ENCODE results near the gene ANAPC7.
"Not testable (repeated sequence)": the region's sequence is repeated elsewhere in the genome, so short reads cannot be mapped to it uniquely, and the experiment has no call there.

Gene ANAPC7

GRCh38 chr12:110405126-110405662 lies 1.7 kb upstream of the ANAPC7 start:
- Mint-ChIP-seq H3K36me3 (ENCODE audit: low read depth) (peaks cover 31% of the 10 kb centered on the region), H3K4me1 (ENCODE audit: low read depth) (peaks cover 26% of the 10 kb centered on the region)
- not testable (repeated sequence) for H3K27me3 Mint-ChIP-seq, DNase-seq, H3K27ac Mint-ChIP-seq, H3K9me3 Mint-ChIP-seq, H3K4me3 Mint-ChIP-seq

- no peaks in the 10 kb centered on the region for H3K27me3 Mint-ChIP-seq
- H3K36me3 Mint-ChIP-seq (ENCODE audit: low read depth), result peaks cover 41% of the 10 kb centered on the region
- peak; percentile 83 for DNase-seq
- H3K4me1 Mint-ChIP-seq (ENCODE audit: low read depth), result peaks cover 32% of the 10 kb centered on the region
- H3K9me3 Mint-ChIP-seq, result no peaks in the 10 kb centered on the region
- H3K4me3 Mint-ChIP-seq, result peak overlapping the region; percentile 100
- peak overlapping the region; percentile 100 for H3K27ac Mint-ChIP-seq
These were observed 621 bp upstream of the ANAPC7 start for GRCh38 chr12:110403976-110404682.

- H3K27ac Mint-ChIP-seq, result peak overlapping the region; percentile 62
- H3K27me3 Mint-ChIP-seq, result no peaks in the 10 kb centered on the region
- no peaks in the 10 kb centered on the region for H3K9me3 Mint-ChIP-seq
- peaks cover 22% of the 10 kb centered on the region for H3K4me1 Mint-ChIP-seq (ENCODE audit: low read depth)
- H3K36me3 Mint-ChIP-seq (ENCODE audit: low read depth), result peaks cover 93% of the 10 kb centered on the region
- DNase-seq, result no peak
- H3K4me3 Mint-ChIP-seq, result no peak overlapping the region
These were observed 20.8 kb downstream of the ANAPC7 start for GRCh38 chr12:110382683-110383082.

GRCh38 chr12:110379631-110380030 lies 23.9 kb downstream of the ANAPC7 start:
- peaks cover 88% of the 10 kb centered on the region for H3K36me3 Mint-ChIP-seq (ENCODE audit: low read depth)

GRCh38 chr12:110379197-110379596 lies 24.3 kb downstream of the ANAPC7 start:
- Mint-ChIP-seq H3K9me3 (no peaks in the 10 kb centered on the region), H3K4me3 (no peak overlapping the region), H3K36me3 (ENCODE audit: low read depth) (peaks cover 88% of the 10 kb centered on the region), H3K4me1 (ENCODE audit: low read depth) (peaks cover 8% of the 10 kb centered on the region), H3K27ac (peak overlapping the region; percentile 26), H3K27me3 (no peaks in the 10 kb centered on the region)
- no peak for DNase-seq

More at GRCh38 chr12:110379631-110380030, 23.9 kb downstream of the ANAPC7 start:
- peak overlapping the region; percentile 11 for H3K27ac Mint-ChIP-seq
- DNase-seq, result no peak
- no peaks in the 10 kb centered on the region for H3K27me3 Mint-ChIP-seq
- H3K4me3 Mint-ChIP-seq, result no peak overlapping the region
- H3K9me3 Mint-ChIP-seq, result no peaks in the 10 kb centered on the region
- H3K4me1 Mint-ChIP-seq (ENCODE audit: low read depth), result peaks cover 13% of the 10 kb centered on the region

GRCh38 chr12:110378131-110378790 lies 25.2 kb downstream of the ANAPC7 start:
- H3K36me3 Mint-ChIP-seq (ENCODE audit: low read depth), result peaks cover 94% of the 10 kb centered on the region
- not testable (repeated sequence) for DNase-seq; H3K27me3 Mint-ChIP-seq; H3K27ac Mint-ChIP-seq; H3K9me3 Mint-ChIP-seq; H3K4me1 Mint-ChIP-seq (ENCODE audit: low read depth); H3K4me3 Mint-ChIP-seq

- H3K27me3 Mint-ChIP-seq, result no peaks in the 10 kb centered on the region
- peak overlapping the region; percentile 40 for H3K27ac Mint-ChIP-seq
- H3K9me3 Mint-ChIP-seq, result no peaks in the 10 kb centered on the region
- DNase-seq, result no peak
- H3K4me3 Mint-ChIP-seq, result no peak overlapping the region
- peaks cover 87% of the 10 kb centered on the region for H3K36me3 Mint-ChIP-seq (ENCODE audit: low read depth)
- H3K4me1 Mint-ChIP-seq (ENCODE audit: low read depth), result no peaks in the 10 kb centered on the region
These were observed 29.4 kb downstream of the ANAPC7 start for GRCh38 chr12:110373962-110374611.

- H3K9me3 Mint-ChIP-seq, result no peaks in the 10 kb centered on the region
- no peaks in the 10 kb centered on the region for H3K4me1 Mint-ChIP-seq (ENCODE audit: low read depth)
- no peak overlapping the region for H3K4me3 Mint-ChIP-seq
- peaks cover 80% of the 10 kb centered on the region for H3K36me3 Mint-ChIP-seq (ENCODE audit: low read depth)
- DNase-seq, result no peak
- peak overlapping the region; percentile 45 for H3K27ac Mint-ChIP-seq
- no peaks in the 10 kb centered on the region for H3K27me3 Mint-ChIP-seq
These were observed 30.1 kb downstream of the ANAPC7 start for GRCh38 chr12:110373425-110373824.

GRCh38 chr12:110373025-110373424 lies 30.5 kb downstream of the ANAPC7 start:
- no peaks in the 10 kb centered on the region for H3K27me3 Mint-ChIP-seq
- no peaks in the 10 kb centered on the region for H3K4me1 Mint-ChIP-seq (ENCODE audit: low read depth)
- no peak for DNase-seq
- H3K9me3 Mint-ChIP-seq, result no peaks in the 10 kb centered on the region
- H3K36me3 Mint-ChIP-seq (ENCODE audit: low read depth), result peaks cover 76% of the 10 kb centered on the region
- no peak overlapping the region for H3K4me3 Mint-ChIP-seq
- H3K27ac Mint-ChIP-seq, result peak overlapping the region; percentile 45

- no peaks in the 10 kb centered on the region for H3K4me1 Mint-ChIP-seq (ENCODE audit: low read depth)
- H3K27me3 Mint-ChIP-seq, result no peaks in the 10 kb centered on the region
- no peak overlapping the region for H3K27ac Mint-ChIP-seq
- H3K9me3 Mint-ChIP-seq, result no peaks in the 10 kb centered on the region
- DNase-seq, result no peak
- H3K36me3 Mint-ChIP-seq (ENCODE audit: low read depth), result peaks cover 66% of the 10 kb centered on the region
- no peak overlapping the region for H3K4me3 Mint-ChIP-seq
These were observed 31.5 kb downstream of the ANAPC7 start for GRCh38 chr12:110372056-110372425.

GRCh38 chr12:110371408-110372055 lies 32.0 kb downstream of the ANAPC7 start:
- H3K27ac Mint-ChIP-seq, result no peak overlapping the region
- no peak overlapping the region for H3K4me3 Mint-ChIP-seq
- H3K4me1 Mint-ChIP-seq (ENCODE audit: low read depth), result no peaks in the 10 kb centered on the region
- no peak for DNase-seq
- peaks cover 64% of the 10 kb centered on the region for H3K36me3 Mint-ChIP-seq (ENCODE audit: low read depth)
- H3K9me3 Mint-ChIP-seq, result no peaks in the 10 kb centered on the region
- no peaks in the 10 kb centered on the region for H3K27me3 Mint-ChIP-seq

- H3K4me1 Mint-ChIP-seq (ENCODE audit: low read depth), result no peaks in the 10 kb centered on the region
These were observed 32.7 kb downstream of the ANAPC7 start for GRCh38 chr12:110370732-110371231.

GRCh38 chr12:110369992-110370391 lies 33.5 kb downstream of the ANAPC7 start:
- H3K9me3 Mint-ChIP-seq, result no peaks in the 10 kb centered on the region
- H3K36me3 Mint-ChIP-seq (ENCODE audit: low read depth), result peaks cover 51% of the 10 kb centered on the region
- H3K4me3 Mint-ChIP-seq, result no peak overlapping the region
- no peaks in the 10 kb centered on the region for H3K27me3 Mint-ChIP-seq
- no peaks in the 10 kb centered on the region for H3K4me1 Mint-ChIP-seq (ENCODE audit: low read depth)
- no peak overlapping the region for H3K27ac Mint-ChIP-seq
- DNase-seq, result no peak

More at GRCh38 chr12:110370732-110371231, 32.7 kb downstream of the ANAPC7 start:
- no peak overlapping the region for H3K4me3 Mint-ChIP-seq
- no peak for DNase-seq
- H3K36me3 Mint-ChIP-seq (ENCODE audit: low read depth), result peaks cover 57% of the 10 kb centered on the region
- no peaks in the 10 kb centered on the region for H3K27me3 Mint-ChIP-seq
- no peak overlapping the region for H3K27ac Mint-ChIP-seq
- H3K9me3 Mint-ChIP-seq, result no peaks in the 10 kb centered on the region

- H3K9me3 Mint-ChIP-seq, result no peaks in the 10 kb centered on the region
- peaks cover 24% of the 10 kb centered on the region for H3K36me3 Mint-ChIP-seq (ENCODE audit: low read depth)
- H3K27ac Mint-ChIP-seq, result no peak overlapping the region
- no peaks in the 10 kb centered on the region for H3K4me1 Mint-ChIP-seq (ENCODE audit: low read depth)
- no peak for DNase-seq
- H3K4me3 Mint-ChIP-seq, result no peak overlapping the region
- no peaks in the 10 kb centered on the region for H3K27me3 Mint-ChIP-seq
These were observed 36.2 kb downstream of the ANAPC7 start for GRCh38 chr12:110367181-110367864.

Data from activated T-cell treated with anti-CD3 and anti-CD28 coated beads, Interleukin-2, amount 50 U/mL, for 24 hours (primary cell).